SKM-1 (cell line): Measurements from ENCODE around the gene WDR87.

ENCODE experiments used
- DNase-seq: peaks from one replicate; lab custom pipeline; 2025; ENCODE audit not compliant: unreplicated experiment; lab: John Stamatoyannopoulos, UW

WDR87 gene

GRCh38 chr19:37905946-37906868, at the start of gene WDR87:
Gene WDR87, minus strand, starts transcription at chr19:37906594. Its CDS starts 8,355 bp downstream, at chr19:37898239.
- no peak for DNase-seq

- DNase-seq: no peak
Observed at GRCh38 chr19:37955986-37956385, 49.6 kb upstream of the WDR87 start.

- no peak for DNase-seq
Observed at GRCh38 chr19:37954421-37954874, 48.1 kb upstream of the WDR87 start.

GRCh38 chr19:37953918-37954303, 47.5 kb upstream of the WDR87 start:
- no peak for DNase-seq

GRCh38 chr19:37953171-37953917, 47.0 kb upstream of the WDR87 start:
- DNase-seq: no peak

- no peak for DNase-seq
Observed at GRCh38 chr19:37951816-37952210, 45.4 kb upstream of the WDR87 start.

- DNase-seq: no peak
Observed at GRCh38 chr19:37950471-37951175, 44.2 kb upstream of the WDR87 start.

- DNase-seq: no peak
Observed at GRCh38 chr19:37948362-37948761, 42.0 kb upstream of the WDR87 start.

- no peak for DNase-seq
Observed at GRCh38 chr19:37947778-37948177, 41.4 kb upstream of the WDR87 start.

GRCh38 chr19:37946132-37946531, 39.7 kb upstream of the WDR87 start:
- DNase-seq: no peak

GRCh38 chr19:37943480-37943879, 37.1 kb upstream of the WDR87 start:
- DNase-seq: no peak

GRCh38 chr19:37942516-37942902, 36.1 kb upstream of the WDR87 start:
- DNase-seq: no peak

- no peak for DNase-seq
Observed at GRCh38 chr19:37941782-37942515, 35.6 kb upstream of the WDR87 start.

- DNase-seq: no peak
Observed at GRCh38 chr19:37938353-37938752, 32.0 kb upstream of the WDR87 start.

- DNase-seq: no peak
Observed at GRCh38 chr19:37936886-37937285, 30.5 kb upstream of the WDR87 start.

- no peak for DNase-seq
Observed at GRCh38 chr19:37936166-37936565, 29.8 kb upstream of the WDR87 start.

- no peak for DNase-seq
Observed at GRCh38 chr19:37935341-37935740, 28.9 kb upstream of the WDR87 start.

- no peak for DNase-seq
Observed at GRCh38 chr19:37933937-37934358, 27.6 kb upstream of the WDR87 start.

GRCh38 chr19:37932985-37933936, 26.9 kb upstream of the WDR87 start:
- DNase-seq: peak; percentile 62
